H1 (cell line): ENCODE data around the gene CLEC18B. TPM values are rescaled to one million over a fixed set of nuclear protein-coding genes. Genes with fewer than 3 reads are reported as not detected.

Source experiments
- CTCF ChIA-PET: fragments of 300-600 bp; sonication (Branson Sonifier 250); formaldehyde crosslinking; loops from one replicate; lab custom pipeline; 2021; ENCODE audit not compliant: partially characterized antibody; lab: Charles Lee
- POLR2A ChIA-PET: fragments of 300-600 bp; sonication (Branson Sonifier 250); formaldehyde crosslinking; loops from one replicate; lab custom pipeline; 2021; ENCODE audit warnings: inconsistent platforms; ENCODE audit not compliant: partially characterized antibody; lab: Charles Lee
- DNase-seq, 2 experiments: peaks; one replicate each; pipeline versions ENCODE4 v3.0.0 to v3.0.0-alpha.2; 2010 to 2022; ENCODE audit warnings: low spot score in 2 of 2, low read depth in 1 of 2, mixed read lengths in 1 of 2
- FAIRE-seq: peaks from 2 replicates; lab custom pipeline; 2011; peaks lifted over from hg19 to GRCh38; lab: Jason Lieb, UNC
- H2AFZ ChIP-seq: 2 replicates; pipeline ENCODE4 v1.8.1; 2012; ENCODE audit warnings: low read length, inconsistent platforms
- H2AK5ac ChIP-seq: 2 replicates; pipeline ENCODE4 v1.6.1; 2013; ENCODE audit warnings: low read depth, low read length
- H2BK120ac ChIP-seq: replicated peaks from 2 replicates; pipeline ENCODE3; 2013; ENCODE audit warnings: low read depth, low read length, inconsistent platforms
- H2BK12ac ChIP-seq: 2 replicates; pipeline ENCODE4 v1.6.1; 2013; ENCODE audit warnings: low read depth, low read length
- H2BK15ac ChIP-seq: 2 replicates; pipeline ENCODE4 v1.6.1; 2013; ENCODE audit warnings: low read length
- H2BK20ac ChIP-seq: 2 replicates; pipeline ENCODE4 v1.6.1; 2013; ENCODE audit warnings: low read length
- H2BK5ac ChIP-seq: 2 replicates; pipeline ENCODE4 v1.6.1; 2013; ENCODE audit warnings: low read depth, low read length
- H3K14ac ChIP-seq: 2 replicates; pipeline ENCODE4 v1.6.1; 2013; ENCODE audit warnings: inconsistent platforms; ENCODE audit not compliant: insufficient read length
- H3K18ac ChIP-seq: 2 replicates; pipeline ENCODE4 v1.6.1; 2013; ENCODE audit warnings: low read length; ENCODE audit errors: extremely low read depth
- H3K23ac ChIP-seq: 2 replicates; pipeline ENCODE4 v1.6.1; 2013; ENCODE audit warnings: inconsistent platforms; ENCODE audit not compliant: insufficient read length
- H3K23me2 ChIP-seq: 2 replicates; pipeline ENCODE4 v1.6.1; 2013; ENCODE audit warnings: low read depth, low read length
- H3K27ac ChIP-seq: 2 replicates; pipeline ENCODE4 v1.6.1; 2011; ENCODE audit warnings: low read depth, low read length, inconsistent platforms
- H3K27me3 ChIP-seq, 4 experiments: replicated peaks in 1 of 4; 1 replicate in 1 of 4; 2 replicates in 3 of 4; pipeline versions ENCODE4 v1.6.1 to v1.8.1; 2011 to 2013; ENCODE audit warnings: low read length in 3 of 4, mild to moderate bottlenecking in 3 of 4, inconsistent platforms in 2 of 4, mixed read lengths in 2 of 4, moderate library complexity in 1 of 4; ENCODE audit not compliant: control insufficient read depth in 3 of 4, insufficient read depth in 3 of 4; ENCODE audit errors: extremely low read depth in 1 of 4
- H3K36me3 ChIP-seq, 4 experiments: 2 replicates each; pipeline versions ENCODE4 v1.6.1 to v1.8.1; 2011 to 2013; ENCODE audit warnings: mild to moderate bottlenecking in 4 of 4, low read length in 3 of 4, moderate library complexity in 2 of 4, control low read depth in 1 of 4, inconsistent platforms in 1 of 4; ENCODE audit not compliant: insufficient read depth in 4 of 4, control insufficient read depth in 2 of 4
- H3K4ac ChIP-seq: replicated peaks from 2 replicates; pipeline ENCODE3; 2013; ENCODE audit warnings: low read length, low read depth, mixed read lengths, inconsistent platforms; ENCODE audit not compliant: insufficient read length
- H3K4me1 ChIP-seq, 4 experiments: replicated peaks in 1 of 4; 1 replicate in 1 of 4; 2 replicates in 3 of 4; pipeline versions ENCODE4 v1.6.1 to v1.8.1; 2011 to 2013; ENCODE audit warnings: low read length in 3 of 4, inconsistent platforms in 2 of 4, mixed read lengths in 1 of 4; ENCODE audit not compliant: insufficient read depth in 4 of 4, control insufficient read depth in 3 of 4
- H3K4me2 ChIP-seq, 2 experiments: 2 replicates each; pipeline versions ENCODE4 v1.6.1 to v1.8.1; 2011 to 2013; ENCODE audit warnings: low read depth in 2 of 2, low read length in 2 of 2, control low read depth in 1 of 2, inconsistent platforms in 1 of 2, mild to moderate bottlenecking in 1 of 2; ENCODE audit not compliant: insufficient read depth in 1 of 2
- H3K4me3 ChIP-seq, 4 experiments: fragments of 200-600, 300-600 bp in 1 of 4; sonication (generic), shearing (Covaris generic), sonication (Bioruptor Twin) in 1 of 4; 2 replicates each; pipeline versions ENCODE4 v1.5.1 to v1.8.1; 2011 to 2016; ENCODE audit warnings: low read length in 4 of 4, low read depth in 3 of 4, control low read depth in 2 of 4, inconsistent platforms in 2 of 4, mild to moderate bottlenecking in 2 of 4, mixed read lengths in 1 of 4, moderate library complexity in 1 of 4; ENCODE audit not compliant: insufficient read depth in 2 of 4; ENCODE audit errors: extremely low read depth in 1 of 4
- H3K56ac ChIP-seq: replicated peaks from 2 replicates; pipeline ENCODE3; 2013; ENCODE audit warnings: low read depth, mild to moderate bottlenecking, mixed read lengths, low read length, inconsistent platforms; ENCODE audit not compliant: insufficient read length
- H3K79me1 ChIP-seq: 2 replicates; pipeline ENCODE4 v1.6.1; 2013; ENCODE audit warnings: low read depth, low read length, control low read depth
- H3K79me2 ChIP-seq, 2 experiments: 2 replicates each; pipeline versions ENCODE4 v1.6.1 to v1.8.1; 2012 to 2013; ENCODE audit warnings: low read length in 2 of 2, mild to moderate bottlenecking in 2 of 2, inconsistent platforms in 1 of 2; ENCODE audit not compliant: insufficient read depth in 2 of 2, control insufficient read depth in 1 of 2
- H3K9ac ChIP-seq, 4 experiments: replicated peaks in 1 of 4; 1 replicate in 1 of 4; 2 replicates in 3 of 4; pipeline versions ENCODE4 v1.6.1 to v1.8.1; 2011 to 2013; ENCODE audit warnings: low read depth in 3 of 4, low read length in 3 of 4, control low read depth in 2 of 4, mild to moderate bottlenecking in 2 of 4, moderate library complexity in 2 of 4, inconsistent platforms in 1 of 4; ENCODE audit errors: extremely low read depth in 1 of 4
- H3K9me3 ChIP-seq, 2 experiments: 2 replicates each; pipeline versions ENCODE4 v1.6.1 to v1.8.1; 2012 to 2013; ENCODE audit warnings: mild to moderate bottlenecking in 2 of 2, moderate library complexity in 2 of 2, control low read depth in 1 of 2, inconsistent platforms in 1 of 2, low read depth in 1 of 2, low read length in 1 of 2, mixed read lengths in 1 of 2; ENCODE audit not compliant: insufficient read depth in 2 of 2
- H4K20me1 ChIP-seq, 2 experiments: replicated peaks in 1 of 2; 2 replicates each; pipeline versions ENCODE3 to v1.8.1; 2011 to 2013; ENCODE audit warnings: inconsistent platforms in 2 of 2, low read length in 2 of 2, mild to moderate bottlenecking in 1 of 2; ENCODE audit not compliant: insufficient read depth in 2 of 2, control insufficient read depth in 1 of 2
- H4K5ac ChIP-seq: 2 replicates; pipeline ENCODE4 v1.6.1; 2013; ENCODE audit warnings: low read length, low read depth, mixed read lengths, inconsistent platforms; ENCODE audit not compliant: insufficient read length
- H4K8ac ChIP-seq: 2 replicates; pipeline ENCODE4 v1.8.0; 2013; ENCODE audit warnings: mild to moderate bottlenecking, moderate library complexity, low read length, inconsistent platforms; ENCODE audit not compliant: insufficient read depth; ENCODE audit errors: extremely low read depth
- H4K91ac ChIP-seq: replicated peaks from 2 replicates; pipeline ENCODE3; 2013; ENCODE audit warnings: low read length, mixed read lengths, inconsistent platforms; ENCODE audit not compliant: insufficient read length
- ATF3 ChIP-seq: IDR thresholded peaks from 2 replicates; pipeline ENCODE4 v1.6.1; 2011; ENCODE audit warnings: low read depth, mild to moderate bottlenecking, low read length; ENCODE audit not compliant: insufficient read depth
- HDAC2 ChIP-seq, 2 experiments: fragments of 300-600 bp in 1 of 2; sonication (generic) in 1 of 2; IDR thresholded peaks; 2 replicates each; pipeline ENCODE4 v1.6.1; 2011 to 2012; ENCODE audit warnings: low read depth in 2 of 2, low read length in 2 of 2, mild to moderate bottlenecking in 2 of 2, moderate library complexity in 2 of 2, borderline replicate concordance in 1 of 2, inconsistent platforms in 1 of 2
- JUN ChIP-seq: IDR thresholded peaks from 2 replicates; pipeline ENCODE4 v1.6.1; 2011; ENCODE audit warnings: low read depth, mild to moderate bottlenecking, improper control_type of control experiment, low read length
- POLR2AphosphoS5 ChIP-seq: IDR thresholded peaks from 2 replicates; pipeline ENCODE4 v1.6.1; 2011; ENCODE audit warnings: low read depth, low read length
- SIX5 ChIP-seq: IDR thresholded peaks from 2 replicates; pipeline ENCODE4 v1.6.1; 2011; ENCODE audit warnings: mild to moderate bottlenecking, low read depth, low read length
- SP2 ChIP-seq: IDR thresholded peaks from 2 replicates; pipeline ENCODE4 v1.6.1; 2012; ENCODE audit warnings: mild to moderate bottlenecking, low read length, inconsistent platforms
- SUZ12 ChIP-seq: fragments of 200-600 bp; sonication (generic); IDR thresholded peaks from 2 replicates; pipeline ENCODE4 v1.6.1; 2012; ENCODE audit warnings: mild to moderate bottlenecking, inconsistent platforms, low read length, moderate library complexity, mixed read lengths
- WGBS, 2 experiments: shearing (Covaris generic) in 1 of 2; methylation state at CpG; one replicate each; pipeline versions ENCODE4 v1.1.6 to v1.1.7; 2013 to 2015; ENCODE audit warnings: low lambda C conversion rate in 2 of 2, mixed read lengths in 2 of 2, inconsistent platforms in 1 of 2, low coverage in 1 of 2, missing lambda C conversion rate in 1 of 2; ENCODE audit not compliant: insufficient replicate concordance in 2 of 2, insufficient coverage in 1 of 2, insufficient read length in 1 of 2; ENCODE audit errors: extremely low coverage in 1 of 2, missing lambda C conversion rate in 1 of 2; 5-methylcytosine and 5-hydroxymethylcytosine counted together
- polyA plus RNA-seq, 7 experiments: library from polyadenylated mRNA; depleted of rRNA in 3 of 7; stranded (reverse) in 5 of 7; unstranded in 2 of 7; fragments of >200 nt in 5 of 7; fragments of 200-250 nt in 2 of 7; gene quantifications; 1 replicate in 5 of 7; 2 replicates in 1 of 7; 4 replicates in 1 of 7; pipeline versions ENCODE4 v1.2.1 to v1.2.3, GENCODE V29; 2011 to 2013; ENCODE audit warnings: missing spikeins in 2 of 7, mixed read lengths in 2 of 7
- total RNA-seq: library from RNA; stranded (reverse); fragmentation: NEBNext Ultra II Directional; extraction: Animal tissue kit (Norgen Biotek cat#: 25700); gene quantifications from 2 replicates; pipeline ENCODE4 v1.2.1, GENCODE V29; 2021
- TF ChIP-seq, protein P1 (sequence below): IDR thresholded peaks from 2 replicates; pipeline ENCODE4 v1.6.1; 2012; ENCODE audit warnings: inconsistent platforms

Gene CLEC18B
- total and polyA plus RNA-seq, 2 of the 8 experiments (the other 6 are each of a cell fraction or from before 2014, with no cell fraction given): 0.11 TPM; not detected in 1

- TF ChIP-seq, protein P1, sequence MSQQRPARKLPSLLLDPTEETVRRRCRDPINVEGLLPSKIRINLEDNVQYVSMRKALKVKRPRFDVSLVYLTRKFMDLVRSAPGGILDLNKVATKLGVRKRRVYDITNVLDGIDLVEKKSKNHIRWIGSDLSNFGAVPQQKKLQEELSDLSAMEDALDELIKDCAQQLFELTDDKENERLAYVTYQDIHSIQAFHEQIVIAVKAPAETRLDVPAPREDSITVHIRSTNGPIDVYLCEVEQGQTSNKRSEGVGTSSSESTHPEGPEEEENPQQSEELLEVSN: no peak
- TF ChIP-seq POLR2AphosphoS5 (no peak), SIX5 (no peak), HDAC2 (IDR thresholded peaks at IDR 0.05; ENCODE audit: borderline replicate concordance in 1 of 2, low read depth in 2 of 2, low read length in 2 of 2) (no peak), JUN (no peak), SUZ12 (no peak), ATF3 (no peak), SP2 (no peak)
- Histone ChIP-seq H2AFZ (peak overlapping the region; percentile 49; the same call in 1 of the 2 replicates), H3K23me2 (no peaks in the 10 kb centered on the region), H3K79me2 (no peaks in the 10 kb centered on the region), H4K8ac (no peak overlapping the region), H3K4me3 (no peak overlapping the region), H3K4me2 (no peak overlapping the region), H3K27me3 (no peaks in the 10 kb centered on the region), H3K18ac (0 out of 2 replicates have a peak overlapping the region, but pooled peaks have one; percentile 15), H4K91ac (peak overlapping the region; percentile 52), H3K14ac (no peak overlapping the region), H2BK5ac (peak overlapping the region; percentile 81; the same call in 1 of the 2 replicates), H3K4ac (no peak overlapping the region), H3K79me1 (no peaks in the 10 kb centered on the region), H2BK12ac (no peak overlapping the region; the same call in 1 of the 2 replicates), H2AK5ac (no peak overlapping the region), H3K9me3 (no peaks in the 10 kb centered on the region), H4K5ac (peak overlapping the region; percentile 38), H2BK20ac (no peak overlapping the region), H3K4me1 (no peaks in the 10 kb centered on the region), H4K20me1 (no peaks in the 10 kb centered on the region), H3K36me3 (no peaks in the 10 kb centered on the region), H3K9ac (no peak overlapping the region), H2BK120ac (peak overlapping the region; percentile 7), H3K27ac (no peak overlapping the region), H3K23ac (no peak overlapping the region), H3K56ac (no peak overlapping the region), H2BK15ac (no peak overlapping the region)
- POLR2A ChIA-PET: interaction anchor here (0.7 to 1.1 kb wide), 3 partner anchors 10 to 265 kb away, joined by 3 read pairs; no protein-coding TSS in a partner anchor
- DNase-seq (no peak), FAIRE-seq (no peak)
- CTCF ChIA-PET: interaction anchor here (0.5 to 1.4 kb wide), 5 partner anchors 29 to 281 kb away, joined by 3 to 5 read pairs (median 3); no protein-coding TSS in a partner anchor
- 72% methylated on average over 5 of the region's 5 CpGs; no CpG with 5 or more reads in 1 of the 2 experiments for WGBS, 2 experiments
Measured at GRCh38 chr16:74431516-74431915, 10.2 kb upstream of the CLEC18B start.
